HG03039 (cell line): ENCODE results near the gene MAGI2.

Experiments used
- ATAC-seq: cut with Tn5 transposase; IDR thresholded peaks from one replicate; pipeline ENCODE4 v1.9.1; 2021; ENCODE audit warnings: mild to moderate bottlenecking, moderate library complexity; ENCODE audit not compliant: unreplicated experiment

The MAGI2 gene

GRCh38 chr7:78213402-78213801 lies 1240.1 kb downstream of the MAGI2 start:
- no peak for ATAC-seq

DNA sequence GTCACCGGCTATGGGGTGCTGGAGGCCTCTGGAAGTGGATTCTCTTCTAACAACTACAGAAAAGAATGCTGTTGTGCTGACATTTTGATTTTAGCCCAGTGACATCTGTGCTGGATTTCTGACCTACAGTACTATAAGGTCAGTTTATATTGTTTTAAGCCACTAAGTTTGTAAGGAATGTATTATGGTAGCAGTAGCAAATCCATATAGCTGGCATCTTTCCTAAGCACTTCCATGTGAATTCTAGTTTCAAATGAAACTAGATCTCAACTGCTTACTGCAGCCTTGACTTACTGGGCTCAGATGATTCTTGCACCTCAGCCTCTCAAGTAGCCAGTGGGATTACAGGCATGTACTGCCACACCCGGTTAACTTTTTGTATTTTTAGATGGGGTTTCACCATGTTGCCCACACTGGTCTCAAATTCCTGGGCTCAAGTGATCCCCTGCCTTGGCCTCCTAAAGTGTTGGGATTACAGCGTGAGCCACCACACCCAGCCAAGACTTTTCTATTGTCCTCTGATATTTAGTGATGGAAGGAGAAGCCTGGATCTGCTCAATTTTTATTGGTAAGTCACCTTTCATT lies 1240.9 kb downstream of the MAGI2 start:
- no peak for ATAC-seq

DNA sequence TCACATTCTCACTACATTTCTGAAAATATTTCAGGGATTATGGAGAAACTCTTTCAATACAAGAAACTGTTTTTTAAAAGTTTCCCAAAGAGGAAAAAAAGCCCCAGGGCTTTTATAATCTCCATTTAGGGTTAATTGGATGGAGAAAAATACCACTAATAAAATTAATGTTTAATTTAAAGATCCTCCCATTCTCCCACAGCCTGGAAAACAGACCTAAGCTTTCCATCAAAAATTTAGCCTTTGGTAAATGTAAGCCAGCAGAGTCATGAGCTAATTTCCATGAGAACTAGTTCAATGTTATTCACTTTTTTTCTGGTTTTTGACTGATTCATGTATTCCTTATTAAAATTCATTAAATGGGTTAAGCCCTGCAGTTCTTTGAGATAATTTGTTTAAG lies 1246.2 kb downstream of the MAGI2 start:
- no peak for ATAC-seq

DNA sequence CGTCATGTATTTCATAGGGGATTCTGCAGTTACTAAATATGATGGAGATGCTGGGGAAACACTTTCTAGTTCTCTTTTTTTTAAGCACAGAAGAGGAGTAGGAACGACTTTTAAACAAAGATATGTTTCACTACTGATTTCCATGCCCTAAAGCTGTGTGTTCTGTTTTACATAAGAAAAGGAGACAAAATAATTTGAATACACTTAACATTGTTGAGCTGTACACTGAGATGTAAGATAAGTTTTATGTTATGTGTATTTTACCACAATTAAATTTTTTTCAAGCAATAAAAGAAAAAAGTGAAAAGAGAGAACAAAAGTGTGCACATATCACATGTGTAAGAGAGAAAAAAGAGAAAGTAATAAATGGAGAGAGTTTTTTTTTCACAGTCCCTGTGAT lies 1246.7 kb downstream of the MAGI2 start:
- no peak for ATAC-seq

- ATAC-seq, result no peak
Observed at GRCh38 chr7:78203042-78203720, 1250.3 kb downstream of the MAGI2 start.

- ATAC-seq, result no peak
Observed at GRCh38 chr7:78198756-78199155, 1254.7 kb downstream of the MAGI2 start.

- ATAC-seq, result no peak
Observed at GRCh38 chr7:78197447-78197846, 1256.0 kb downstream of the MAGI2 start.

DNA sequence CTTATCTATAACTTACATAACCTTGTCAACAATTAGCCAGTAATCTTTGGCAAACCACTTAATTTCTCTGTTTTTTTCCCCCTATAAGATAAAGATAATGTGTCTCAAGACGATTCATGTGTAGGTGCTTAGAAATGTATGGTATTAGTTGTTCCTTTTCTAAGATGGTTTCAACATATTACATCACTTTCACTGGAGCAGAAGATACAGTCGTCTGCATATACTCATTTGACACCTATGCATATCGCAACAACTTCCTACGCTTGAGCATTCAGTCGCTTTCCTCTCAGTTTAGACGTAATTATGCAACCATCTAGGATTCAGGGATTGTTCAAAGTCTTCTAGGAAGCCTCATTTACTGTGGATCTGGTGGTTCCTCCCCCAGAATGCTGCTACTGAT lies 1258.2 kb downstream of the MAGI2 start:
- no peak for ATAC-seq

DNA sequence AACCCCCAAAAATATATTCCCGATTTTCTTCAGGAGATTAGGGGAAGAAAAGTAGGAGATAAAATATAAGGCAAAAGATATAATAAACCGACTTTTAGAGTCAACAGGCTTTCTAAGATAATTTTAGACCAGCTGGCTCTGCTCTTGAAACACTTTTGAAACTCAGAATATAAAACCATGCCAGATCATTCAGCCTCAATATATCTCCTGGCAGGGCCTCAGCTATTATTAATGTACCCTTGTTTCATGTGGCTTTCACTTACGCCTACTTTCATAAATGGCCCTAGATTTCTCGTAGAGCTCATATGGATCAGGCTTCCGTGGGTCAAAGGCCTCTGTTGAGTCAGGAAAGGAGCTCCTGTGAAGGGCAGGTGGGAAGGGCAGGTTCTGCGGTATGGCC lies 1258.9 kb downstream of the MAGI2 start:
- ATAC-seq, result no peak

GRCh38 chr7:78191475-78192079 lies 1261.9 kb downstream of the MAGI2 start:
- no peak for ATAC-seq

DNA sequence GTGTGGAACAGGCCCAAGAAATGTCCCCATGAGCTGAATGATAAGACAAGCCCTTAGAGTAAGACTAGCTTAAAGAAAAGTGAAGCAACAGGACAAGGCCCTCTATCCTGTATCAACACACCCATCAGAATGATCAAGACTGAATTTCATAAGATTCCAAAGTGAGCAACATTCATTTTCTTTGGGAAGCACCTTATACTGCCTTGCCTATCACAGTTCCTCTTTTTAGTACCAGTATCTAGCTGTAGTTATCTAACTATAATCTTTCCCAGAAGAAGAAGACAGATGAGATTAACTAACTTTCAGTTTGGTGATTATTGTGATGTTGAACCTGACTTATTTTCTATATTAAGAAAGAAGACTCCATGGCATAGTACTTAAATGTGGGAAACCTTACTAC lies 1263.7 kb downstream of the MAGI2 start:
- no peak for ATAC-seq

GRCh38 chr7:78185149-78185745 lies 1268.2 kb downstream of the MAGI2 start:
- ATAC-seq, result no peak

DNA sequence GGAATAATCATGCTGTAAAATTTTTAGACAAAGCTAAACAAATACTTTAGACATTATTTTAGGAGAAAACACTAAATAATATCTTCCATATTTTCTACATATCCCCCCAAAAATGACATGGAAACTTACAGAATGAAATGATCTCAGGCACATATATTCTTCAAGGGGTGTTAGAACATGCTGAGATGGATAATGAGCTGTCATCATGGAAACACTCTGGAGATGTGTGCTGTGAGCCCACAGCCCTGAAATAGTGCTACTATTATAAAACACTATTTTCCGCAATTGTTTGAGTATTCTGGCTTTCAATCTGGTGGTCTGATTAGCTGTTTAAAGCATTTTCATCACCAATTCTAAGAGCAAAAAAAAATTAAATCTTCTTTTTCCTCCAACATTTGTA lies 1269.2 kb downstream of the MAGI2 start:
- no peak for ATAC-seq

GRCh38 chr7:78179827-78180477 lies 1273.5 kb downstream of the MAGI2 start:
- ATAC-seq, result no peak

GRCh38 chr7:78179211-78179610 lies 1274.3 kb downstream of the MAGI2 start:
- ATAC-seq, result no peak

- ATAC-seq, result no peak
Observed at GRCh38 chr7:78178319-78178718, 1275.1 kb downstream of the MAGI2 start.

GRCh38 chr7:78176171-78176570 lies 1277.3 kb downstream of the MAGI2 start:
- no peak for ATAC-seq

DNA sequence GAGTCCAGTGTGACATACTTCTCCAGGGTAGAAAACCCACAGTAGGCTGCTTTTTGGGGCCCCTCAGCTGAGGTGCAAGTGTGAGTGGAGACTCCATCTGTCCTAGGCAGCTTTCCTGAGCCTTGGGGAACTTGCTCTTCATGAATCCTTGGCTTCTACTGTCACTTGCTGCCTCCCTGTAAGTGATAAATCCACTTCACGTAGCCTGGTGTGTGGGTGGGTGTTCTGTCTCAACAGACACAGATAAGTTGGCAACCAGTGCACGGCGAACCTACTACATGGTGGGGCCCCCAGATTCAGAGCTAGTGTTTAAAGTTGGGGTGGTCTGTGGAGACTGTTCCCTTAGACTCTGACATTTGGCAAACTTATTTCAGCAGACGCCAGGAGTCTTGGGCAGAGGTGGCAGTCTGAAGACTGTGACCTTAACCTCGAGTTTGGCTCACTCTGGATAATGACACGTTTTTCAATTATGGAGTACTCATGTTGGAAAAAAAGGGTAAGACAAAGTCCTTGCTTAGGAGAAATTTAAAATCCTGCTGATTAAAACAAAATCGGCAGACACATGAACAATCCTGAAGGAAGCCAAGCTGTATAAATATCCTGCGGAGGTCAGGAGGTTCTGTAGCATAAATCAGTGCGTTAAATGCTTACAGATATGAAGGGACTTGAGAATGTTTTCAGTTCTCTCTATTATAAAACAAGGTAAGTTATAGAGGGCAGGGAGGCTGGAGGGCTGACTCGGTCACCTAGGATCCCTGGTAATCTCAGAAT lies 1278.0 kb downstream of the MAGI2 start:
- no peak for ATAC-seq

- no peak for ATAC-seq
Observed at GRCh38 chr7:78173666-78174065, 1279.8 kb downstream of the MAGI2 start.

GRCh38 chr7:78172933-78173591 lies 1280.4 kb downstream of the MAGI2 start:
- no peak for ATAC-seq
